Coronary artery (tissue), 2 donors: ENCODE data around the gene CRELD1.
A peak's percentile ranks its signal among the peaks of the same experiment; 100 is the strongest.

Source experiments
- DNase-seq: peaks from one replicate; pipeline ENCODE4 v3.0.0-alpha.2; 2017; ENCODE audit warnings: low spot score
- H3K27ac ChIP-seq, 2 donors: fragments of 200-600 bp; sonication (generic); one replicate each; pipeline ENCODE4 v1.5.1; 2016 to 2019
- H3K4me3 ChIP-seq: fragments of 200-600 bp; sonication (generic); 2 replicates; pipeline ENCODE4 v1.5.1; 2016; ENCODE audit warnings: mild to moderate bottlenecking, moderate library complexity
- CTCF ChIP-seq: fragments of 200-600 bp; sonication (generic); IDR thresholded peaks from one replicate; pipeline ENCODE4 v1.5.1; 2019; ENCODE audit warnings: antibody characterized with exemption

The CRELD1 gene

GRCh38 chr3:9908286-9908685 lies 25.3 kb upstream of the CRELD1 start:
- DNase-seq = no peak
- no peak for TF ChIP-seq CTCF
- Histone ChIP-seq H3K27ac (no peak overlapping the region), H3K4me3 (no peak overlapping the region)

GRCh38 chr3:9909221-9910013 lies 24.2 kb upstream of the CRELD1 start:
- Histone ChIP-seq H3K4me3 (no peak overlapping the region), H3K27ac (no peak overlapping the region)
- DNase-seq = no peak
- no peak for TF ChIP-seq CTCF

GRCh38 chr3:9911863-9912262 lies 21.8 kb upstream of the CRELD1 start:
- H3K27ac ChIP-seq = no peak overlapping the region
- DNase-seq = no peak
- no peak overlapping the region for H3K4me3 ChIP-seq
- no peak for TF ChIP-seq CTCF

- Histone ChIP-seq H3K4me3 (no peak overlapping the region), H3K27ac (no peak overlapping the region)
- no peak for TF ChIP-seq CTCF
- DNase-seq = no peak
Observed at GRCh38 chr3:9912294-9912935, 21.2 kb upstream of the CRELD1 start.

- Histone ChIP-seq H3K4me3 (no peak overlapping the region), H3K27ac (peak overlapping the region; percentile 80 to 92)
- TF ChIP-seq CTCF = no peak
- DNase-seq = no peak
Observed at GRCh38 chr3:9913601-9914000, 20.0 kb upstream of the CRELD1 start.

- no peak for DNase-seq
- Histone ChIP-seq H3K27ac (peak overlapping the region; percentile 80 to 92), H3K4me3 (no peak overlapping the region)
- TF ChIP-seq CTCF = no peak
Observed at GRCh38 chr3:9914011-9914410, 19.6 kb upstream of the CRELD1 start.
